Measurements from ENCODE around the gene GTPBP6.
"Not testable (repeated sequence)": the region's sequence is repeated elsewhere in the genome, so short reads cannot be mapped to it uniquely, and the experiment has no call there.

Gene GTPBP6

GRCh38 chrX:351324-351641 is 32.7 kb upstream of the GTPBP6 start:
- not testable (repeated sequence) for DNase-seq

GRCh38 chrX:350534-351323 is 32.1 kb upstream of the GTPBP6 start:
- no peak for DNase-seq

DNA sequence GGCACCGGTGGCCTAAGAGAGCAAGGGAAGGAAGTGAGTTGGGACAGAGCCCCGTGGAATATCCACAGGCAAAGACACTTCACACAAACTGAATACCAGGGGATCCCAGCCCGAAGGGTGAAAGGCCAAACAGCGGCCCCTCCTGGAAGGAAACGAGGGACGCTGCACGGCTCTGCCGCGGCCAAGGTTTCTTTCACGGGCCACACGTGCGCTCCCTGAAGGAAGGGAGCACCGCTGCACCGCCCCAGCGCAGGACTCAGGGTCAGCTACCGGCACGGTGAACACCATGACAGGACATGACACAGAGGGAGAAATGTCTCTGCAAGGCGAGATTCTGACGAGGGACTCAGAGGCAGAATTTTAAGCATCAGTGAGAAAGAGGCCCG is 31.5 kb upstream of the GTPBP6 start:
- DNase-seq: no peak

DNA sequence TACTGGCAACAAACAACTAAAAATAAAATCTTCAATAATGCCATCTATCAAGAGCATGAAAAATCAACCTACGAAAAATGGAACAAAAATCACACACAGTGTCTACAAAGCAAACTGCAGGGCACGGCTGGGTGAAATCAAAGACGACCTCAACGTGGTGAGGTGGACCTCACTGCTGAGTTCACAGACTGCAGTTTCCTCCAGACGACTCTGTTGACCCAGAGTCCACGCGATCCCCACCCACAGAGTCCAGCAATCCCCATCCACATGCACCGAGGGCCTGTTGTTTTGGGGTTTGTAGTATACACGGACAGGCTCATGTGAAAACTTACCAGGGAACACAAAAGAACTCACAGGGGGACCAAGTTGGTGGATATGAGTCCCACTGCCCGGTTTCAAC is 31.1 kb upstream of the GTPBP6 start:
- no peak for DNase-seq

GRCh38 chrX:349196-349595 is 30.6 kb upstream of the GTPBP6 start:
- no peak for DNase-seq

DNA sequence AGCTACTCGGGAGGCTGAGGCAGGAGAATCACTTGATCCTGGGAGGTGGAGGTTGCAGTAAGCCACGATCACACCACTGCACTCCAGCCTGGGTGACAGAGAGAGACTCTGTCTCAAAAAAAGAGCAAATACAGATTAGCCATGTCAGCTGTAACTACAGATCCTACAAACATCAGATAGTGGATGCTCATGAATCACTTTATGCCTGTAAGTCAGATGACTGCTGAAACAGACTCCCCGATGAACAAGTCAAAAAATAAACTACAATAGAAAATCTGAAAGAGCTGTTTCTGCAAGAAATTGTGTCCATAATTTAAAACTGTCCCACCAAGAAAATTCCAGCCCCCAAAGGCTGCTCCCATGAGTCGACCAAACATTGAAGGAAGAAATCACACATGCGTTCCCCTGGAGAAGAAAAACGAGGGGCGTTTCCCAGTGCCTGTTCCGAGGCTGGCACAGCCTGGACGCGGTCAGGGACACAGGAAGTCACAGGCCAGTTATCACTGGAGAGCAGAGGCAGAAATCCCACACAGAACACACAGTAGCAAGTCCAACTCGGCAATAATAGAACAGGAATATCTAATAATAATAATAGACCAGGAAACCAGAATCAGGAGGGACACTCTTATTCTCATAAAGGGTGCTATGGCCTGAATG is 30.0 kb upstream of the GTPBP6 start:
- no peak for DNase-seq

- no peak for DNase-seq
These were observed 28.9 kb upstream of the GTPBP6 start for GRCh38 chrX:347351-348117.

GRCh38 chrX:346034-346813 is 27.6 kb upstream of the GTPBP6 start:
- no peak for DNase-seq

GRCh38 chrX:345020-345925 is 26.7 kb upstream of the GTPBP6 start:
- no peak for DNase-seq

DNA sequence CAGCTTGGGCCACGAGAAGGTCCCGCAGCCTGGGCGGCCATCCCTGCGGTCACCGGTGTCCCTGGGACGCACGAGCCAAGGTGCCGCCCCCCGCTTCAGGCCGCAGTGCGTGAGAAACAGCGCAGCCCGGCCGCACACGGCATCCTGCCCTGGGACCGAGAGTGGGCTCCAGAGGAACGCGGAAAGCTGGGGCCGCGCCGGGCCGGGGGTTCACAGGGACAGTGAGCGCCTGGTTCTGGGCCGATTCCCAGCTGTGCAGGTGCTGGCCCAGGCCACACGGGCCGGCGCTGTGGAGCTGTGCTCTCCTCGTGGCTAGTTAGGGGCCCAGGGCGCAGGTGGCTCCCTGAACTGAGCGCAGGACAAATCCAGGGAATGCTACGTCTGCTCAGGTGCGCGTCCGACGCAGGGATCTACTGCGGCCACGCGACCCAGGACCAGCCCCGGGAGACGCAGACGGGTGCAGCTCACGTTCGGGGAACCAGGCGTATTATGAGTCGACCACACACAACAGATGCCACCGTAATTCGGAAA is 25.8 kb upstream of the GTPBP6 start:
- DNase-seq: no peak

DNA sequence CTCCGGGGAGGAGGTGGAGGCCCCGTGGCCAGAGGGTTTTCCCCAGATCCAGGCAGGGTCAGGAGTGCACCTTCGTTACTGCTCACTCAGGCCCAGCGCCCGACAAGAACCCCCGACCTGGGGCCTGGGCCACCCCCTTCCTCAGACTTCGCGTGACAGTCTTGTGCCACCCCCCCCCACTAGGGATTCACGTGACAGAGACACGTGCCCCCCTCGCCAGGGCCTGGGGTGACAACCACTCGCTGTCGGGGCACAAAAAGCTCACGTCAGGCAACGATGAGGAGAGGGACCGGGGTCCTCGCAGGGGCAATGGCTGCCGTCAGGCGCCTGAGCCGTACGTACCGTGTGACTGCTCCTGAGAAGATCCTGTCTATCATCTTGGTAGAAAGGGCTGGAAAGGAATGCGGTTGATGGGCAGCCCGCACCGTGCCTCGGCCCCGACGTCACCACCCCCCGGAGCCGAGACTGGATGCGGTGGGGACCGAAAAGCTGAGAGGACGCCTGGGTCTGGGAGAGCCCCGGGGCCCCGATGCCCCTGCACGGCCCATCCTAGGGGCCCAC is 23.0 kb upstream of the GTPBP6 start:
- DNase-seq: no peak

GRCh38 chrX:340641-341423 is 22.2 kb upstream of the GTPBP6 start:
- no peak for DNase-seq

DNA sequence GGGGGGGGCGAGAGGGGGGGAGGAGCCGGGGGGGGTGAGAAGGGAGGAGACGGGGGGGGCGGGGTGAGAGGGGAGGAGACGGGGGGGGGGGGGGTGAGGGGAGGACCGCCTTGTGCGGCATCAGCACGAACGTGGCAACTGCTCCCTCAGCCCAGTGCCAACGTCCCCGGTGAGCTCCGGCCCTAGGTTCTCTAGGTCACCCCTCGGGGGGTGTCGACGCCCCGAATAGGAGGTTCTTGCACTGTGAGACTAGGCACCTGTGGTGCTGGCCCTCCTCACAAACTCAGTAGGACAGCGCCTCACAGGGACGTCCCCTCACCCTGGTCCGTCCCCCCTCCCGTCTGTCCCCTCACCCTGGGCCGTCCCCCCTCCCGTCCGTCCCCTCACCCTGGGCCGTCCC is 21.5 kb upstream of the GTPBP6 start:
- no peak for DNase-seq

DNA sequence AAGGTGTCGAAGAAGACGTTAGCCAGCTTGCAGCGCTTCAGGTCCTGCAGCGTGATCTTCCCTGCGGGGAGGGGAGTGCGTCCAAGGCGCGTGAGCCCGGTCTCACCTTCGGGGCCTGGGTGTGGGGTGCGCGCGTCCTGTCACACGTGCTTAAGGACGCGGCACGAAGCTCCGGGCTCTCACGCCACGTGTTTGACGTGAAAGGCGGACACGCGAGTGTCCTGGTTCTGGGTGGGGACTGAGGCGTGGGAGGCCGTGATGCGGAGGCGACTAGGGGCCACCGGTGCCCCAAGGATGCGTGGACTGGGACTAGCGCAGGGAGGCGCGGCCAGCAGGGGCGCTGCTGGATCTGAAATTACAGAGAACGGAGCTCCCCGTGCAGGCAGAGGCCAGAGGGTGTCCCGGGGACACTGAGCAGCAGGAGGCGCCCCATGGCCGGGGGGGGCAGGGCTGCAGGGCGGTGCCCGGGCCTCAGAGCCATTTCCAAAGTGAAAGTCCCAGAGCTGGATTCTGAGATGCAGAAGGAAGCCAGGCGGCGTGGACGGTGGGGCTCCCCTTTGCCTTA is 20.3 kb upstream of the GTPBP6 start:
- DNase-seq: no peak

DNA sequence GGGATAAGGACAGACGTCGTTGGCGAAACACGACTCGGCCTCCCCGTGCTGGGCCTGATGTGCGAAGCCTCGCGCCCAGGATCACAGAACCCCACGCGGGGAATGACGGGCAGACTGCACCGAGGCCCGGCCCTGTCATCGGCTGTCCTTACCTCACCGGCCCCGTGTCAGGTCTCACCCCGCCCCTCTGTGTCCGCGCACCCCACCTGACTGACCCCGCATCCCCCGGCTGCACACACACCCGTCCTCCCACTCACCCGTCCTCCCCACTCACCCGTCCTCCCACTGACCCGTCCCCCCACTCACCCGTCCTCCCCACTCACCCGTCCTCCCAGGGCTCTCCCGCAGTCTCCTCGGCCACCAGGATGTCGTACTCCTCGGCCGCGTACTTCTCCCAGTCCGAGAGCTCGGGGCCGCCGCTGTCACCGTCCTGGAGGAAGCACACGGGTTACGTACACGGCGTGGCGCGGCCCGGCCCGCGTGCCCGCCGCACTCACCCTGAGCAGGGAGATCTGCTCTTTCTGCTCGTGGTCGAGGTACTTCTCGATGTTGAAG is 19.8 kb upstream of the GTPBP6 start:
- DNase-seq: no peak

DNA sequence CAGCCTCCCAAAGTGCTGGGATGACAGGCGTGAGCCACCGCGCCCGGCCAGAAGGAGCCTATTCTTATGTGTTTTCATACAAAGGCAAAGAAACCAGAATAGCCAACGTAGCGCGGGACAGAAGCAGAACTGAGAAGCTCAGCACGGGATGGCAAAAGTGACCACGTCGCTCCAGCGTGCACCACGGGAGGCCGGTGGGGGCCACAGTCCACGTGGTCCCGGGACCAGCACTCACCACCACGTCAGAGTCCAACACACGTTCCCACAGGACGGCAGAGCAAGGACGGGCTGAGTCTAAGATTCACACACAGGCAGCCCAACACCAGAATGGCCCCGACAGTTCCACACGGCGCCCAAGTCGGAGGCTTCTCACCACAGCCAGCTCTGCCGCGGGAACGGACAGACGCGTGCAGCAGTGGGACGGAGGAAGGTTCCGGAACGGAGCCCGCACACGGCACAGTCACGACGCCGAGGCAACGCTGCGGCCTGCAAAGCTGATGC is 18.8 kb upstream of the GTPBP6 start:
- DNase-seq: no peak

- no peak for DNase-seq
These were observed 17.6 kb upstream of the GTPBP6 start for GRCh38 chrX:336227-336626.

GRCh38 chrX:335758-336155 is 17.2 kb upstream of the GTPBP6 start:
- DNase-seq: no peak

GRCh38 chrX:334971-335757 is 16.6 kb upstream of the GTPBP6 start:
- no peak for DNase-seq

Measured in cortex of kidney (tissue), 1 donor.